ENCODE measurements around the gene SPHK2. TPM values are rescaled to one million over a fixed set of nuclear protein-coding genes. Genes with fewer than 3 reads are reported as not detected.

Gene SPHK2
- polyA plus RNA-seq, 1 experiment, result 4.6 TPM

DNA sequence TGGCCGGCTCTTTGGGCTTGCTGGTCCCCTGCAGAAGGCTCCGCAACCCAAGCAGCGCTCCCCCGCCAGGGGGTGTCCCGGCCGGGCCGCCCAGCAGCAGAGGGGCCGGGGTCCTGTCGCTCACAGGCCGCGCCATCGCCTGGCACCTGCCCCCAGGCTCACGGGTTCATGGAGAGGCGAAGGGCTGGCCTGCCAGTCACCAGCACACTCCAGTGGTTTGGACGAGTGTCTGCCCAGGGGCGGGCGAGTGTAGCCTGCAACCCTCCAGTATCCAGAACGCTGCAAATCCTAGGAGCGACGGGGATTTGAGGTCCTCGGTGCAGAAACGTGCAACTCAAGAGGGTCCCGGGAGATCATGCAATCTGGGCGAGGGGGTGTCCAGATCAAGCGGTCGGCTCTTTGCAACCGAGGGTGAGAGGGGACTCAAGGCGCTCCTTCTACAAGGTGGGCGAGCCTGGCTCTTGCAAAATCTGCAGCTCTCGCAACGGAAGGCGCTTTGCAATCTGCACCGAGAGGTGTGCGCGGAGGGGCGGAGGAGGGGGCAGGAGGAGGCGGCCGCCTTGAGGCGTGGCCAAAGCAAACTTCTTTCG lies 17.6 kb downstream of the SPHK2 start, which contains the start of gene DBP:
TSS of gene DBP (minus strand) at position 521 of the 590 bp plus-strand sequence. CDS start at position 136, 385 bp downstream.
- peak within 1 kb of the TSS; percentile 74 for H3K27ac ChIP-seq (ENCODE audit: low read depth, low read length)
- ChIA-PET POLR2A (interaction anchor here (0.6 to 1.3 kb wide), 4 partner anchors 9 to 891 kb away, joined by 3 to 7 read pairs (median 4); partner anchors contain the start of genes CA11, RCN3, RPL18 and SPHK2), CTCF (no interaction called here)
- TF ChIP-seq, protein P1, sequence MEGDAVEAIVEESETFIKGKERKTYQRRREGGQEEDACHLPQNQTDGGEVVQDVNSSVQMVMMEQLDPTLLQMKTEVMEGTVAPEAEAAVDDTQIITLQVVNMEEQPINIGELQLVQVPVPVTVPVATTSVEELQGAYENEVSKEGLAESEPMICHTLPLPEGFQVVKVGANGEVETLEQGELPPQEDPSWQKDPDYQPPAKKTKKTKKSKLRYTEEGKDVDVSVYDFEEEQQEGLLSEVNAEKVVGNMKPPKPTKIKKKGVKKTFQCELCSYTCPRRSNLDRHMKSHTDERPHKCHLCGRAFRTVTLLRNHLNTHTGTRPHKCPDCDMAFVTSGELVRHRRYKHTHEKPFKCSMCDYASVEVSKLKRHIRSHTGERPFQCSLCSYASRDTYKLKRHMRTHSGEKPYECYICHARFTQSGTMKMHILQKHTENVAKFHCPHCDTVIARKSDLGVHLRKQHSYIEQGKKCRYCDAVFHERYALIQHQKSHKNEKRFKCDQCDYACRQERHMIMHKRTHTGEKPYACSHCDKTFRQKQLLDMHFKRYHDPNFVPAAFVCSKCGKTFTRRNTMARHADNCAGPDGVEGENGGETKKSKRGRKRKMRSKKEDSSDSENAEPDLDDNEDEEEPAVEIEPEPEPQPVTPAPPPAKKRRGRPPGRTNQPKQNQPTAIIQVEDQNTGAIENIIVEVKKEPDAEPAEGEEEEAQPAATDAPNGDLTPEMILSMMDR (IDR thresholded peaks at IDR 0.05; ENCODE audit: low read depth, low read length), result peak; percentile 14
- H3K27me3 ChIP-seq (ENCODE audit: control insufficient read depth, insufficient read depth, low read length), result no peaks in the 10 kb centered on the region
- no peak for DNase-seq (ENCODE audit: low read depth, low spot score)
- H3K9me3 ChIP-seq (ENCODE audit: control insufficient read depth, insufficient read depth, low read length), result peaks cover 5% of the 10 kb centered on the region; the same call in 1 of the 2 replicates
- H3K4me3 ChIP-seq (ENCODE audit: low read depth, low read length), result peak within 1 kb of the TSS; percentile 66

DNA sequence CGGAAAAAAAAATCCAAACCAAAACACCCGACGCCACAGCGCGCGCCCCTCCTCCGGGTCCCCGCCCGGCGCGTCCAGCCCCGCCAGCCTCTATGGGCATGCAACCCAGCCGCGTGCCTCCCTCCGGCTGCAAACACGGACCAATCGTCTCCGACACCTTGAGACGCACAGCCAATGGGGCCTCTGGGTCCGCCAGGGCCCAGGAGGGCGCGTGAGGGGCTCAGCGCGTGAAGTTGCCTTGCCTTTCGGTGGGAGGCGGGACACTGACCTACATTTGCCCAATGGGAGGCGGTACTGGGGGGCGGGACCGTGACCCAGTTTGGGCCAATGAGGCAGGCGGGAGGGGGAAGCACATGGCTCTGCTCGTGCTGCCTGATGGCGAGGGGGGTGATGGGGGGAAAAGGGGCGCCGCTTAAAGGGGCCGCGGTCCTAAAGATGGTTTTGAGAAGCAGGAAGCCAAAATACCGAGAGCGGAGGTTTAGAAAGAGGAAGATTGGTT lies 18.2 kb downstream of the SPHK2 start:
- CTCF ChIA-PET, result no interaction called here
- POLR2A ChIA-PET, result interaction anchor here (0.7 to 1.3 kb wide), 4 partner anchors 8 to 234 kb away, joined by 3 to 7 read pairs (median 3); partner anchors contain the start of genes CA11, RPL18 and SPHK2
- TF ChIP-seq, protein P1 (IDR thresholded peaks at IDR 0.05; ENCODE audit: low read depth, low read length), result no peak
- peak; percentile 99 for DNase-seq (ENCODE audit: low read depth, low spot score)
- Histone ChIP-seq H3K9me3 (ENCODE audit: control insufficient read depth, insufficient read depth, low read length) (peaks cover 5% of the 10 kb centered on the region; the same call in 1 of the 2 replicates), H3K27ac (ENCODE audit: low read depth, low read length) (peak overlapping the region; percentile 74), H3K27me3 (ENCODE audit: control insufficient read depth, insufficient read depth, low read length) (no peaks in the 10 kb centered on the region), H3K4me3 (ENCODE audit: low read depth, low read length) (peak overlapping the region; percentile 66)

DNA sequence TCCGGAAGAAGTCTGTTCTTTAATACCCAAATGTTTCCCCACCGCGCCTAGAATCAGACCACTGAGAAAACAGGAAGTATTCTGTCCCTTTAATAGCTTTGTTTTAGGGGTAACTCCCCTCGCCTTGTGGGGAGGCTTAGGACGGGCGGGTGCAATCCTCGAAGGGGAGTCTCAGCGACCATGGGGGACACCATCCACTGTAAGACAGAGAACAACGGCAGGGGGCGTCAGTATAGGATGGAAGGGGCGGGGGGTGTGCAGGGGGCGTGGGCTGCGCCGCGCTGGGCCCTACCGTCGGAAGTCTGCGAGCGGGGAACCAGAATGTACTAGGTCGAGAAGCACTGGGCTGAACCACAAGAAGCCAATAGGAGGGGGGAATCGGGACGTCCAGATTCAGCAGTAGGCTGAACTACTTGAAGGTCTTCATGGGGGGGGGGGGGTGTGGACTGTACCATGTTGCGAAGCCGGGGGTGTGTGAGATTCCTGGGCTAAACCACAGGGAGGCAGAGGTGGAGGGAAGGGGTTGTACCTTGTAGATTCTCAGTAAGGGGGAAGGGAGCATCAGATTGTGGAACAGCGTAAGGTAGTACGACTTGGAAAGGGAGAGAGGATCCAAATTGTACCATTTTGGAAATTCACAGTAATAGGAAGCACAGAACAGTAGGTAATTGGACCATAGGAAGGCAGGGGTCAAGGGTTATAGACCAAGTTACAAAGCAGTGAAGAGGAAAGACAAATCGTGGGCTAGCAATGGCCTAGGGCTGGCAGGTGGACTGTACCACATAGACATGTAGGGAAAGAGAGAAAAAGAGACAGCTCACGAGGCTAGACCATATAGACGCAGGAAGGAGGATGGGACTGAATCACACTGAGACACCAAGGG lies 18.9 kb downstream of the SPHK2 start:
- DNase-seq (ENCODE audit: low read depth, low spot score), result peak; percentile 94
- CTCF ChIA-PET, result no interaction called here
- Histone ChIP-seq H3K4me3 (ENCODE audit: low read depth, low read length) (peak overlapping the region; percentile 58), H3K9me3 (ENCODE audit: control insufficient read depth, insufficient read depth, low read length) (peaks cover 5% of the 10 kb centered on the region; the same call in 1 of the 2 replicates), H3K27me3 (ENCODE audit: control insufficient read depth, insufficient read depth, low read length) (peaks cover 2% of the 10 kb centered on the region), H3K27ac (ENCODE audit: low read depth, low read length) (peak overlapping the region; percentile 74)
- TF ChIP-seq, protein P1 (IDR thresholded peaks at IDR 0.05; ENCODE audit: low read depth, low read length), result peak; percentile 30; the same call in 1 of the 2 replicates
- POLR2A ChIA-PET, result interaction anchor here (0.7 to 1.3 kb wide), 3 partner anchors 19 to 234 kb away, joined by 3 to 7 read pairs (median 3); partner anchors contain the start of genes RPL18 and SPHK2

DNA sequence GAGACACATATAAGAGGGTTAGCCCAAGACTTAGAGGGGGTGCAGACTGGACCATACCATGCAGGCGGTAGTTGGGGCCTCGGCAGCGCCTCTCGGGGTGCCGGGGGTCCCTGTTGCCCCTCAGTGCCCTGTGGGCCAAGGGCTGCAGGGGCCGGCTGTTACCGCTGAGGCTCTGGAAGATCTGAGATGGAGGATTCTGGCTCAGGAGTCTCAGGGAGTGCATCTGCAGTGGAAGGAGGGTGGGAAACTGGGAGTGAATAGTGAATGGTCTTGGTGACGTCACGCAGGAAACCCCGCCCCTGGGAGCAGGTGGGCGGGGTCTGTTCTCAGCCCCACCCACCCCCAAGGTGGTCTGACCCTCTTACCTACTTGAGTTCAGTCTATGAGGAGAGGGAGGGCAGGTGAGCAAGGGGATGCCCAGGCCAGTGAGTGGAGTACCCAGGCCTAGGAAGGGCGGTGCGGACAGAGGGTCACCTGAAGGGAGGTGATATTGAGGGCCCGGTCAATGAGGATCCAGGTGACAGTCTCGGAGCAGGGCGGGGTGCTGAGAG lies 19.6 kb downstream of the SPHK2 start:
- POLR2A ChIA-PET, result no interaction called here
- CTCF ChIA-PET, result no interaction called here

More for the DNA sequence above, 19.6 kb downstream of the SPHK2 start:
- H3K9me3 ChIP-seq (ENCODE audit: control insufficient read depth, insufficient read depth, low read length), result peaks cover 5% of the 10 kb centered on the region; the same call in 1 of the 2 replicates
- H3K27ac ChIP-seq (ENCODE audit: low read depth, low read length), result no peak overlapping the region
- H3K27me3 ChIP-seq (ENCODE audit: control insufficient read depth, insufficient read depth, low read length), result peaks cover 2% of the 10 kb centered on the region
- no peak overlapping the region for H3K4me3 ChIP-seq (ENCODE audit: low read depth, low read length)
- TF ChIP-seq, protein P1 (IDR thresholded peaks at IDR 0.05; ENCODE audit: low read depth, low read length), result no peak
- DNase-seq (ENCODE audit: low read depth, low spot score), result no peak

Data from AG04450 (cell line).